ENCODE measurements around the gene SMYD3. TPM values are rescaled to one million over a fixed set of nuclear protein-coding genes. Genes with fewer than 3 reads are reported as not detected.

SMYD3 gene
- total RNA-seq, 5 donors from 2014 or later (not counting 1 experiment from before 2014, with no cell fraction given) = 17.7 to 37.8 (median 21.9) TPM

DNA sequence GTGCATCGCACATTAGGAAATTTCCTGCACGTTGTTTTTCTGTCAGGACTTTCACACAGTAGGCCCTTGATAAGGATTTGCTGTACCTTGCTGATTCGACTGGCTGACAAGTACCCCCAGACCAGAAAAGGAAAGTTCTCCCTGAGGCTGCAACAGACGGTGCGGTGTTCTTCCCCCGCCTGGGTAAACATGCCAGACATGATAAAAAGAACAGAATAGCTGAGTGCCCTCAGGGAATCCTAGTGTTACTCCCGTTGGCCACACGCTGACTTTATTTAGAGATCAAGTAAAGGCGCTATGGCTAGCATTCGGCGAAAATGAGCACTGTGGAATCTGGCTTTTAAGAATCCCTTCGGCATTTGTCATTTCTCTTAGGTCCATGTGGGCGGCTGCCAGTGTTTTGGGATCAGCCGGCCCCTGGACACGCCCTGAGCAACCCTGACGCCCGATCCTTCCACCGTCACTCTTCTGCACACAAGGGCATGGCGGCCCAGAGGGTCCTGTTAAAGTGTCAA is 744.6 kb downstream of the SMYD3 start:
- DNase-seq (no peak), ATAC-seq (replicated peaks in 1 of 4) (no peak)
- ChIA-PET CTCF (no interaction called here), POLR2A (no interaction called here)
- Histone ChIP-seq H3K9me3 (no peaks in the 10 kb centered on the region), H3K36me3 (ENCODE audit: control insufficient read depth in 2 of 2, extremely low read depth in 1 of 2, insufficient read depth in 1 of 2, low read length in 1 of 2) (peaks cover 2 to 4% of the 10 kb centered on the region in 2 donors), H3K4me1 (ENCODE audit: control insufficient read depth in 1 of 2, extremely low read depth in 1 of 2, insufficient read depth in 2 of 2, low read length in 2 of 2) (no peaks in the 10 kb centered on the region), H3K27ac (ENCODE audit: low read length) (no peak overlapping the region), H3K4me3 (ENCODE audit: control insufficient read depth in 1 of 2, extremely low read depth in 1 of 2, low read length in 1 of 2) (no peak overlapping the region), H3K27me3 (replicated peaks in 1 of 2; ENCODE audit: control insufficient read depth in 2 of 2, extremely low read depth in 1 of 2, insufficient read depth in 2 of 2, low read length in 1 of 2) (no peaks in the 10 kb centered on the region)
- no peaks in the 10 kb centered on the region for H3K4me1 Mint-ChIP-seq
- H3K27me3 Mint-ChIP-seq = no peaks in the 10 kb centered on the region
- WGBS (ENCODE audit: insufficient coverage) = 93% methylated on average over 12 of the region's 19 CpGs
- peaks cover 72% of the 10 kb centered on the region for H3K36me3 Mint-ChIP-seq
- H3K4me3 Mint-ChIP-seq = no peak overlapping the region
- peaks cover 3 to 21% (median 7%) of the 10 kb centered on the region in 3 donors for H3K9me3 Mint-ChIP-seq
- H3K27ac Mint-ChIP-seq = no peak overlapping the region

DNA sequence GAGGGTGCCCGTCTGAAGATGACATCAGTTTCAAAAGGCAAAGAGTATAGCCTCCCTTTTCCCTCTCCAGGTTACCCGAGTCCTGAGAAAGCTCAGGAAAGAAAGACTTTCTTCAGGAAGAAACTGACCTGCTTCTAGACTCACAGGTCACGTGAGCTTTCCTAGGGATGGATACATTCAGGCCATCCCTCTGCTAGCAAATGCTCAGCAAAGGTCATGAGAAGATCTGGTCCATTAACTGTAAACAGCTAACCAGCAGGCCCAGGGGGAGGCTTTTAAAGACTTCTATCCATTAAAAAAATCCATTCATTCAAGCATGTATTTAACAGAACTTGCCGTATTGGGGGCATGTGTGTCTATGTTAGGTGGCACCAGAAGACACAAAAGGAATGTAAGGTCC is 746.8 kb downstream of the SMYD3 start:
- Mint-ChIP-seq H3K9me3 (peaks cover 13 to 41% (median 14%) of the 10 kb centered on the region in 3 donors), H3K4me3 (no peak overlapping the region), H3K27ac (no peak overlapping the region), H3K36me3 (peaks cover 63% of the 10 kb centered on the region), H3K4me1 (no peaks in the 10 kb centered on the region), H3K27me3 (no peaks in the 10 kb centered on the region)
- no peaks in the 10 kb centered on the region for H3K4me1 ChIP-seq (ENCODE audit: control insufficient read depth in 1 of 2, extremely low read depth in 1 of 2, insufficient read depth in 2 of 2, low read length in 2 of 2)
- peaks cover 2 to 4% of the 10 kb centered on the region in 2 donors for H3K36me3 ChIP-seq (ENCODE audit: control insufficient read depth in 2 of 2, extremely low read depth in 1 of 2, insufficient read depth in 1 of 2, low read length in 1 of 2)
- WGBS (ENCODE audit: insufficient coverage) = 96% methylated on average over 3 of the region's 4 CpGs
- DNase-seq (no peak), ATAC-seq (replicated peaks in 1 of 4) (no peak)
- CTCF ChIA-PET = no interaction called here
- H3K4me3 ChIP-seq (ENCODE audit: control insufficient read depth in 1 of 2, extremely low read depth in 1 of 2, low read length in 1 of 2) = no peak overlapping the region
- no peak overlapping the region for H3K27ac ChIP-seq (ENCODE audit: low read length)
- no peaks in the 10 kb centered on the region for H3K9me3 ChIP-seq
- POLR2A ChIA-PET = no interaction called here
- H3K27me3 ChIP-seq (replicated peaks in 1 of 2; ENCODE audit: control insufficient read depth in 2 of 2, extremely low read depth in 1 of 2, insufficient read depth in 2 of 2, low read length in 1 of 2) = no peaks in the 10 kb centered on the region

DNA sequence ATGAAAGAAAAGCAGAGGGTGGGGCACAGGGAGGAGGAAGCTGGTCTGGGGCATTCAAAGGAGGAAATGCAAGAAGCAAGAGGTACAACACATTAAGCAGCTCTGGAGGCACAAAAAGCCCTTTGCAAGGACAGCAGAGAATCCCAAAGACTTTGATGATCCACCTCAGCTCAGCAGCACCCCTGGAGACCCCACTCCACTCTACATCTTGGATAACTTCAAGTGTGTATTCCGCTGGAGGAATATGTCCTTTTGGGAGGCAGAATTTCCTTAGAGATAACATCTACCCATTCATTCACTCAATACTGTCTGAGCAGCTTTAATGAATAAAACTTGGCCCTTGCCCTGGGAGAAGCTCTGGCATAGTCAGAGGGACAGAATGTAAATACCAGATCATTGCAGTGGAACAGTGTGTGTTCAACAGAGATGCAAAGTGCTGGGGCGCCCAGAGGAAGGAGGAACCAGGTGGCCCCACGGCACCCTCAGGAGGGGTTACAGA is 752.6 kb downstream of the SMYD3 start:
- ATAC-seq (replicated peaks in 1 of 4) (no peak), DNase-seq (no peak)
- no peak overlapping the region for H3K27ac Mint-ChIP-seq
- Histone ChIP-seq H3K9me3 (no peaks in the 10 kb centered on the region), H3K27ac (ENCODE audit: low read length) (no peak overlapping the region), H3K36me3 (ENCODE audit: control insufficient read depth in 2 of 2, extremely low read depth in 1 of 2, insufficient read depth in 1 of 2, low read length in 1 of 2) (no peaks in the 10 kb centered on the region), H3K4me3 (ENCODE audit: control insufficient read depth in 1 of 2, extremely low read depth in 1 of 2, low read length in 1 of 2) (no peak overlapping the region), H3K27me3 (replicated peaks in 1 of 2; ENCODE audit: control insufficient read depth in 2 of 2, extremely low read depth in 1 of 2, insufficient read depth in 2 of 2, low read length in 1 of 2) (no peaks in the 10 kb centered on the region), H3K4me1 (ENCODE audit: control insufficient read depth in 1 of 2, extremely low read depth in 1 of 2, insufficient read depth in 2 of 2, low read length in 2 of 2) (no peaks in the 10 kb centered on the region)
- H3K9me3 Mint-ChIP-seq = peaks cover 17 to 46% (median 23%) of the 10 kb centered on the region in 3 donors
- no peaks in the 10 kb centered on the region for H3K27me3 Mint-ChIP-seq
- peaks cover 60% of the 10 kb centered on the region for H3K36me3 Mint-ChIP-seq
- ChIA-PET CTCF (no interaction called here), POLR2A (no interaction called here)
- peaks cover 0 to 9% (median 0%) of the 10 kb centered on the region in 3 donors for H3K4me1 Mint-ChIP-seq
- H3K4me3 Mint-ChIP-seq = no peak overlapping the region
- 90% methylated on average over 3 of the region's 3 CpGs for WGBS (ENCODE audit: insufficient coverage)

DNA sequence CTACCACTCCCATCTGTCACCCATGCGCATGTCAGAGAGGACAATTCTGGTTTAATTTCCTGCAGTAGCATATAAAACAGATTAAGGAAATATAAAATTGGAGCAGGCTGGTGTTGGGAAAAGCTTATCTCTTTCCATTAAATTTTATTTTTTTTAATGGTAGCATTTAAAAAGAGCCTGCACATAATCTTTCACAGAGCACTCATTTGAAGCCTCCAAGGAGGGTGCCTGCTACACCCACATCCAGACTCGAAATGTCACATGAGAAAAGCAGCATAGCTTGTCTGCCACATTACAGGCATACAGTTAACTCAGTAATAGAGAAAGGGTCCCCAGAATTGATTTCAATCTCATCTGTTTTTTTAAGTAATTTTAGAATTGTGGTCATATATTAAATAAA is 753.3 kb downstream of the SMYD3 start:
- WGBS (ENCODE audit: insufficient coverage) = no CpG with 5 or more reads among the region's 2 CpGs
- H3K36me3 ChIP-seq (ENCODE audit: control insufficient read depth in 2 of 2, extremely low read depth in 1 of 2, insufficient read depth in 1 of 2, low read length in 1 of 2) = no peaks in the 10 kb centered on the region
- Mint-ChIP-seq H3K9me3 (peaks cover 17 to 43% (median 27%) of the 10 kb centered on the region in 3 donors), H3K36me3 (peaks cover 58% of the 10 kb centered on the region), H3K27ac (no peak overlapping the region), H3K4me3 (no peak overlapping the region), H3K4me1 (peaks cover 0 to 9% (median 0%) of the 10 kb centered on the region in 3 donors), H3K27me3 (no peaks in the 10 kb centered on the region)
- POLR2A ChIA-PET = no interaction called here
- ATAC-seq (replicated peaks in 1 of 4) (no peak), DNase-seq (no peak)
- CTCF ChIA-PET = no interaction called here
- no peaks in the 10 kb centered on the region for H3K4me1 ChIP-seq (ENCODE audit: control insufficient read depth in 1 of 2, extremely low read depth in 1 of 2, insufficient read depth in 2 of 2, low read length in 2 of 2)
- no peak overlapping the region for H3K4me3 ChIP-seq (ENCODE audit: control insufficient read depth in 1 of 2, extremely low read depth in 1 of 2, low read length in 1 of 2)
- no peaks in the 10 kb centered on the region for H3K27me3 ChIP-seq (replicated peaks in 1 of 2; ENCODE audit: control insufficient read depth in 2 of 2, extremely low read depth in 1 of 2, insufficient read depth in 2 of 2, low read length in 1 of 2)
- no peak overlapping the region for H3K27ac ChIP-seq (ENCODE audit: low read length)
- no peaks in the 10 kb centered on the region for H3K9me3 ChIP-seq

DNA sequence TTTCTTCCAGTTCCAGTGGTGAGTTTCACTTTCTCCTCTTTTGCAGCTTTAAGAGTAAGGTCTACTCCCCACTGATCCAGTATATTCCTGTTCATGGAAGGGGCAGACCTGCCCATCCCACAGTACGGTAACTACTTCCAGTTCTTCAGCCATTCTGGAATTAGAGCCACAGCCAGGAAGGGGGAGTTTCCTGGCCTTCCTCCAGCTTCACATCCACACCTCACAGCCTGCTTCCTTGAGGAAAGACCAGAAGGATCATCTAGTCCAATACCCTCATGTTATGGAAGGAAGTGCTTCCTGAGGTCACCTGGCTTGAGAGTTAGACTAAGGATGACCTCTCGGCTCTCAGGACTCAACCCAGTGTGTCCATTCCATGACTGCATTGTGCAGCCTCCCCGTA is 754.5 kb downstream of the SMYD3 start:
- Histone ChIP-seq H3K36me3 (ENCODE audit: control insufficient read depth in 2 of 2, extremely low read depth in 1 of 2, insufficient read depth in 1 of 2, low read length in 1 of 2) (peaks cover 0 to 2% of the 10 kb centered on the region in 2 donors), H3K4me1 (ENCODE audit: control insufficient read depth in 1 of 2, extremely low read depth in 1 of 2, insufficient read depth in 2 of 2, low read length in 2 of 2) (no peaks in the 10 kb centered on the region), H3K4me3 (ENCODE audit: control insufficient read depth in 1 of 2, extremely low read depth in 1 of 2, low read length in 1 of 2) (no peak overlapping the region), H3K27ac (ENCODE audit: low read length) (no peak overlapping the region), H3K9me3 (no peaks in the 10 kb centered on the region), H3K27me3 (replicated peaks in 1 of 2; ENCODE audit: control insufficient read depth in 2 of 2, extremely low read depth in 1 of 2, insufficient read depth in 2 of 2, low read length in 1 of 2) (no peaks in the 10 kb centered on the region)
- WGBS (ENCODE audit: insufficient coverage) = 94% methylated on average over 2 of the region's 3 CpGs
- ChIA-PET POLR2A (no interaction called here), CTCF (no interaction called here)
- Mint-ChIP-seq H3K36me3 (peaks cover 64% of the 10 kb centered on the region), H3K27me3 (no peaks in the 10 kb centered on the region), H3K4me3 (no peak overlapping the region), H3K9me3 (peaks cover 13 to 32% (median 27%) of the 10 kb centered on the region in 3 donors), H3K27ac (no peak overlapping the region), H3K4me1 (peaks cover 0 to 9% (median 0%) of the 10 kb centered on the region in 3 donors)
- ATAC-seq (replicated peaks in 1 of 4) = no peak
- DNase-seq = no peak

DNA sequence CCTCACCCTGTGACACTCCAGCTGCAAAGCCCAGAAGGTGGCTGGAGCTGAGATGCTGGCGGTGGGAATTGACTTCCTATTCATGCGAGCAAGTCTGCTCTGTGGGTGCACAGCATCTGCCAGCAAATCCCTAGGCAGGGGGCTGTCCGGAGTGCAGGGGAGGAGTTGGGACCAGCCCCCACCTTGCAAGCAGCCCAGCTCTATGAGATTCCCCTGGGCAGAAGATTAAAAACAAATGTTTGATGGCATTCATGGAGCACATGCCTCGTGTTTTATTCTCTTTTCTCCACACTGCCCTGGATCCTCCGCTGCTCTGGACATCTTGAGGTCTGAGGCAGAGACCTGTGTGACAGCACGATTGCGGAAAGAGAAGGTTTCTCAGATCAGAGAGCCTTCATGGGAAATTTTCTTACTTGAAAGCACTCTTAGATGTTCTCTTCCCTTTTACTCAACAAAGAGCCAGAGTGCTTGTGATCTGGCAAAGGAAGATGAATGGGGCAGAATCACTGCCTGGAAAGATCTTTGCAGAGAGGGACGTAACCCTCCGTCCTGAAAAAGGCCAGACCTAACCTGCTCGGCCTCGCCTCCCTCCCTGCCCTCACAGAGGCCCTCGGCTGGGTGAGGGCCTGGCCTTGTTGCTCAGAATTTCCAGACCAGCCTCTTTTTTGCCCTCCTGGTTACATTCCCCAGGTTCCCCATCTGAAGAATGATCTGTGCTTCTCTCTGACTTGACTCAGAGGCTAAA is 755.2 kb downstream of the SMYD3 start:
- no peak for DNase-seq
- Mint-ChIP-seq H3K4me1 (peaks cover 0 to 9% (median 0%) of the 10 kb centered on the region in 3 donors), H3K36me3 (peaks cover 71% of the 10 kb centered on the region), H3K4me3 (no peak overlapping the region), H3K27ac (no peak overlapping the region), H3K27me3 (no peaks in the 10 kb centered on the region), H3K9me3 (peaks cover 13 to 32% (median 27%) of the 10 kb centered on the region in 3 donors)
- no peaks in the 10 kb centered on the region for H3K4me1 ChIP-seq (ENCODE audit: control insufficient read depth in 1 of 2, extremely low read depth in 1 of 2, insufficient read depth in 2 of 2, low read length in 2 of 2)
- ChIA-PET CTCF (no interaction called here), POLR2A (no interaction called here)
- H3K9me3 ChIP-seq = no peaks in the 10 kb centered on the region
- H3K36me3 ChIP-seq (ENCODE audit: control insufficient read depth in 2 of 2, extremely low read depth in 1 of 2, insufficient read depth in 1 of 2, low read length in 1 of 2) = peaks cover 0 to 2% of the 10 kb centered on the region in 2 donors
- no peak overlapping the region for H3K27ac ChIP-seq (ENCODE audit: low read length)
- no peak overlapping the region for H3K4me3 ChIP-seq (ENCODE audit: control insufficient read depth in 1 of 2, extremely low read depth in 1 of 2, low read length in 1 of 2)
- no peak for ATAC-seq (replicated peaks in 1 of 4)
- 92% methylated on average over 7 of the region's 12 CpGs for WGBS (ENCODE audit: insufficient coverage)
- no peaks in the 10 kb centered on the region for H3K27me3 ChIP-seq (replicated peaks in 1 of 2; ENCODE audit: control insufficient read depth in 2 of 2, extremely low read depth in 1 of 2, insufficient read depth in 2 of 2, low read length in 1 of 2)
